SK-N-SH (cell line): ENCODE data around the gene IP6K2. TPM values are rescaled to one million over a fixed set of nuclear protein-coding genes. Genes with fewer than 3 reads are reported as not detected.

Experiments
- CTCF ChIA-PET: fragments of 300-600, 350-600 bp; formaldehyde crosslinking; extraction: SDS; loops from one replicate; lab custom pipeline; 2021; lab: Yijun Ruan, JAX
- POLR2A ChIA-PET: fragments of 350-600 bp; sonication (Branson Sonifier 250); formaldehyde crosslinking; extraction: SDS; loops from one replicate; lab custom pipeline; 2020; ENCODE audit warnings: antibody characterized with exemption, inconsistent platforms; lab: Yijun Ruan, JAX
- DNase-seq: peaks from one replicate; pipeline ENCODE4 v3.0.0; 2012
- H2AFZ ChIP-seq: fragments of 200-600 bp; sonication (generic); 2 replicates; pipeline ENCODE4 v1.8.1; 2016; ENCODE audit warnings: antibody characterized with exemption, mild to moderate bottlenecking, low read depth
- H3F3A ChIP-seq: fragments of 200-600 bp; sonication (generic); replicated peaks from 2 replicates; pipeline ENCODE3; 2016; ENCODE audit warnings: antibody characterized with exemption, mild to moderate bottlenecking; ENCODE audit not compliant: insufficient read depth
- H3K27ac ChIP-seq, 2 experiments: fragments of 200-500 bp in 1 of 2; fragments of 200-600 bp in 1 of 2; sonication (Bioruptor generic) in 1 of 2; sonication (generic), shearing (Covaris generic) in 1 of 2; 2 replicates each; pipeline versions ENCODE4 v1.5.1 to v1.6.1; 2014 to 2016; ENCODE audit warnings: low read depth in 2 of 2, inconsistent platforms in 1 of 2, low read length in 1 of 2, mild to moderate bottlenecking in 1 of 2, mixed read lengths in 1 of 2
- H3K27me3 ChIP-seq: fragments of 200-600 bp; sonication (generic), shearing (Covaris generic); 2 replicates; pipeline ENCODE4 v1.6.1; 2016; ENCODE audit warnings: mixed run types; ENCODE audit not compliant: insufficient read depth
- H3K36me3 ChIP-seq, 2 experiments: fragments of 200-500 bp in 1 of 2; fragments of 200-600 bp in 1 of 2; sonication (Bioruptor generic) in 1 of 2; sonication (generic) in 1 of 2; replicated peaks in 1 of 2; 2 replicates each; pipeline versions ENCODE3 to v1.5.1; 2014 to 2016; ENCODE audit warnings: low read length in 1 of 2, mild to moderate bottlenecking in 1 of 2; ENCODE audit not compliant: insufficient read depth in 2 of 2, control insufficient read depth in 1 of 2
- H3K4me1 ChIP-seq, 2 experiments: fragments of 200-500 bp in 1 of 2; fragments of 200-600 bp in 1 of 2; sonication (Bioruptor generic) in 1 of 2; sonication (generic), shearing (Covaris generic) in 1 of 2; 2 replicates each; pipeline versions ENCODE4 v1.5.1 to v1.6.1; 2014 to 2016; ENCODE audit warnings: low read depth in 1 of 2, low read length in 1 of 2, mixed run types in 1 of 2; ENCODE audit not compliant: insufficient read depth in 2 of 2, control insufficient read depth in 1 of 2
- H3K4me2 ChIP-seq: fragments of 200-600 bp; sonication (generic), shearing (Covaris generic); 2 replicates; pipeline ENCODE4 v1.6.1; 2017; ENCODE audit warnings: mixed run types
- H3K4me3 ChIP-seq, 2 experiments: fragments of 200-500 bp in 1 of 2; fragments of 200-600 bp in 1 of 2; sonication (Bioruptor generic) in 1 of 2; sonication (generic), shearing (Covaris generic) in 1 of 2; 2 replicates each; pipeline versions ENCODE4 v1.5.1 to v1.8.1; 2014 to 2016; ENCODE audit warnings: low read depth in 2 of 2, inconsistent platforms in 1 of 2, low read length in 1 of 2, mild to moderate bottlenecking in 1 of 2, mixed read lengths in 1 of 2, moderate library complexity in 1 of 2
- H3K79me2 ChIP-seq: fragments of 200-600 bp; sonication (generic); 2 replicates; pipeline ENCODE4 v1.8.1; 2017; ENCODE audit warnings: mild to moderate bottlenecking; ENCODE audit not compliant: insufficient read depth
- H3K9ac ChIP-seq: fragments of 200-600 bp; sonication (generic); 2 replicates; pipeline ENCODE4 v1.6.1; 2017; ENCODE audit warnings: mixed run types
- H3K9me2 ChIP-seq: fragments of 200-600 bp; sonication (generic); 2 replicates; pipeline ENCODE4 v1.6.1; 2017; ENCODE audit warnings: mixed run types
- H3K9me3 ChIP-seq: fragments of 200-600 bp; sonication (generic); 2 replicates; pipeline ENCODE4 v1.6.1; 2017; ENCODE audit warnings: mixed run types, mild to moderate bottlenecking, moderate library complexity
- H4K20me1 ChIP-seq: fragments of 200-600 bp; sonication (generic); 2 replicates; pipeline ENCODE4 v1.6.1; 2017; ENCODE audit warnings: mild to moderate bottlenecking, mixed run types; ENCODE audit not compliant: insufficient read depth
- CHD2 ChIP-seq: fragments of 150-350 bp; IDR thresholded peaks from 2 replicates; pipeline ENCODE4 v1.6.1; 2018; ENCODE audit warnings: low read length; ENCODE audit not compliant: partially characterized antibody
- CTCF ChIP-seq: fragments of 200-600 bp; sonication (generic); IDR thresholded peaks from 2 replicates; pipeline ENCODE4 v1.6.1; 2017; ENCODE audit warnings: antibody characterized with exemption, mild to moderate bottlenecking, moderate library complexity
- ELF1 ChIP-seq: IDR thresholded peaks from 2 replicates; pipeline ENCODE4 v1.4.0; 2012
- EP300 ChIP-seq, 2 experiments: IDR thresholded peaks; 2 replicates each; pipeline versions ENCODE4 v1.4.0 to v1.6.1; 2012; ENCODE audit warnings: borderline replicate concordance in 1 of 2, low read depth in 1 of 2, low read length in 1 of 2
- EZH2phosphoT487 ChIP-seq: fragments of 200-600 bp; sonication (generic); IDR thresholded peaks from 2 replicates; pipeline ENCODE4 v1.6.1; 2017; ENCODE audit warnings: low read depth, mixed run types, mild to moderate bottlenecking, antibody characterized with exemption, moderate library complexity, borderline replicate concordance
- FOSL2 ChIP-seq: IDR thresholded peaks from 2 replicates; pipeline ENCODE4 v1.4.0; 2012; ENCODE audit warnings: low read depth, mild to moderate bottlenecking, moderate library complexity, borderline replicate concordance
- FOXJ3 ChIP-seq: sonication (generic); formaldehyde crosslinking; IDR thresholded peaks from 2 replicates; pipeline ENCODE4 v1.5.1; 2020; ENCODE audit warnings: mild to moderate bottlenecking, missing genetic modification reagents
- FOXM1 ChIP-seq: IDR thresholded peaks from 2 replicates; pipeline ENCODE4 v1.4.0; 2012; ENCODE audit warnings: low read depth, mild to moderate bottlenecking
- GABPA ChIP-seq: IDR thresholded peaks from 2 replicates; pipeline ENCODE4 v1.4.0; 2012; ENCODE audit warnings: low read depth, mild to moderate bottlenecking
- IRF3 ChIP-seq: fragments of 150-350 bp; IDR thresholded peaks from 2 replicates; pipeline ENCODE4 v1.6.1; 2016; ENCODE audit warnings: mild to moderate bottlenecking, low read depth, low read length
- JUND ChIP-seq: IDR thresholded peaks from 2 replicates; pipeline ENCODE4 v1.4.0; 2012
- NRF1 ChIP-seq: IDR thresholded peaks from 2 replicates; pipeline ENCODE4 v1.6.1; 2012; ENCODE audit warnings: low read depth, mild to moderate bottlenecking, low read length
- PBX3 ChIP-seq: IDR thresholded peaks from 2 replicates; pipeline ENCODE4; 2012
- POLR2AphosphoS5 ChIP-seq: IDR thresholded peaks from 2 replicates; pipeline ENCODE4 v1.6.1; 2012; ENCODE audit warnings: low read depth, low read length
- RAD21 ChIP-seq: IDR thresholded peaks from 2 replicates; pipeline ENCODE4 v1.6.1; 2012; ENCODE audit warnings: mild to moderate bottlenecking, low read length
- REST ChIP-seq: IDR thresholded peaks from 2 replicates; pipeline ENCODE4 v1.6.1; 2012; ENCODE audit warnings: mild to moderate bottlenecking, low read depth, low read length, moderate library complexity
- RFX5 ChIP-seq: IDR thresholded peaks from 2 replicates; pipeline ENCODE4 v1.6.1; 2012; ENCODE audit warnings: mild to moderate bottlenecking, improper control_type of control experiment, low read length
- SIN3A ChIP-seq: IDR thresholded peaks from 2 replicates; pipeline ENCODE4 v1.6.1; 2012; ENCODE audit warnings: low read depth, mild to moderate bottlenecking, low read length, moderate library complexity, borderline replicate concordance
- TEAD4 ChIP-seq: IDR thresholded peaks from 2 replicates; pipeline ENCODE4 v1.4.0; 2012; ENCODE audit warnings: mild to moderate bottlenecking, borderline replicate concordance; ENCODE audit not compliant: insufficient read depth
- YY1 ChIP-seq: IDR thresholded peaks from 2 replicates; pipeline ENCODE4 v1.4.0; 2012; ENCODE audit warnings: low read depth, mild to moderate bottlenecking
- ZBTB33 ChIP-seq: IDR thresholded peaks from 2 replicates; pipeline ENCODE4 v1.4.0; 2012; ENCODE audit warnings: low read depth, borderline replicate concordance
- WGBS: methylation state at CpG from one replicate; pipeline ENCODE4 v1.1.6; 2017; ENCODE audit warnings: low lambda C conversion rate; 5-methylcytosine and 5-hydroxymethylcytosine counted together
- polyA plus RNA-seq, 3 experiments: library from polyadenylated mRNA; depleted of rRNA; stranded (reverse); fragments of >200 nt; gene quantifications; 2 replicates each; pipeline ENCODE4 v1.2.3, GENCODE V29; 2012

The IP6K2 gene
- polyA plus RNA-seq, 1 of the 3 experiments (the other 2 are of a cell fraction) = 178 TPM

GRCh38 chr3:48663489-48664312 is 53.3 kb downstream of the IP6K2 start:
- DNase-seq = peak; percentile 96
- Histone ChIP-seq H3K36me3 (peaks cover 14 to 25% of the 10 kb centered on the region in 2 experiments), H3K4me1 (peaks cover 4 to 17% of the 10 kb centered on the region in 2 experiments; a peak in 2 of 4 replicates), H3K79me2 (peaks cover 28% of the 10 kb centered on the region), H3K27ac (peak overlapping the region; percentile 96 to 99), H3K9me3 (no peaks in the 10 kb centered on the region), H3K4me2 (peak overlapping the region; percentile 98), H3K27me3 (no peaks in the 10 kb centered on the region), H3K9ac (peak overlapping the region; percentile 97), H4K20me1 (peaks cover 2% of the 10 kb centered on the region; the same call in 1 of the 2 replicates), H3K9me2 (no peaks in the 10 kb centered on the region), H3K4me3 (peak overlapping the region; percentile 61 to 77), H2AFZ (peak overlapping the region; percentile 56; the same call in 1 of the 2 replicates), H3F3A (peaks cover 18% of the 10 kb centered on the region)
- ChIA-PET POLR2A (interaction anchor here (0.6 to 2.1 kb wide), 12 partner anchors 11 to 343 kb away, joined by 3 to 15 read pairs (median 4); partner anchors contain the start of genes IP6K2, SLC26A6, UQCRC1 and WDR6), CTCF (interaction anchor here (0.5 to 4.5 kb wide), 21 partner anchors 9 to 335 kb away, joined by 3 to 33 read pairs (median 3); partner anchors contain the start of genes ARIH2, ATRIP, NCKIPSD and SLC26A6)
- WGBS = 2% methylated on average over 36 of the region's 66 CpGs
- TF ChIP-seq FOSL2 = peak; percentile 18; the same call in 1 of the 2 replicates
- TF ChIP-seq GABPA = peak; percentile 63
- no peak for TF ChIP-seq FOXM1
- peak; percentile 95 for TF ChIP-seq RFX5
- peak; percentile 89; the same call in 1 of the 2 replicates for TF ChIP-seq SIN3A
- TF ChIP-seq CHD2 = peak; percentile 82
- TF ChIP-seq ELF1 = peak; percentile 89
- TF ChIP-seq CTCF = peak; percentile 86
- peak; percentile 16; the same call in 1 of the 2 replicates for TF ChIP-seq YY1
- TF ChIP-seq REST = peak; percentile 7; the same call in 1 of the 2 replicates
- TF ChIP-seq JUND = peak; percentile 43; the same call in 1 of the 2 replicates
- TF ChIP-seq NRF1 = peak; percentile 60
- no peak; the same call in 1 of the 2 replicates for TF ChIP-seq ZBTB33
- no peak for TF ChIP-seq EP300 (IDR thresholded peaks at IDR 0.05; ENCODE audit: borderline replicate concordance in 1 of 2, low read depth in 1 of 2, low read length in 1 of 2)
- TF ChIP-seq POLR2AphosphoS5 = peak; percentile 82; the same call in 1 of the 2 replicates
- TF ChIP-seq TEAD4 = peak; percentile 85; the same call in 1 of the 2 replicates
- TF ChIP-seq PBX3 = peak; percentile 61
- TF ChIP-seq IRF3 = no peak
- no peak for TF ChIP-seq EZH2phosphoT487
- TF ChIP-seq RAD21 = no peak
- peak; percentile 53; the same call in 1 of the 2 replicates for TF ChIP-seq FOXJ3 (CRISPR knock-in tag)
